DMS114 treated with DMSO at 0.1 percent for 48 hours (cell line): ENCODE measurements around the gene CHPT1.
"Not testable (repeated sequence)": the region's sequence is repeated elsewhere in the genome, so short reads cannot be mapped to it uniquely, and the experiment has no call there.

Source experiments
- DNase-seq: peaks from one replicate; lab custom pipeline; 2025; ENCODE audit not compliant: unreplicated experiment; lab: John Stamatoyannopoulos, UW

CHPT1 gene

DNA sequence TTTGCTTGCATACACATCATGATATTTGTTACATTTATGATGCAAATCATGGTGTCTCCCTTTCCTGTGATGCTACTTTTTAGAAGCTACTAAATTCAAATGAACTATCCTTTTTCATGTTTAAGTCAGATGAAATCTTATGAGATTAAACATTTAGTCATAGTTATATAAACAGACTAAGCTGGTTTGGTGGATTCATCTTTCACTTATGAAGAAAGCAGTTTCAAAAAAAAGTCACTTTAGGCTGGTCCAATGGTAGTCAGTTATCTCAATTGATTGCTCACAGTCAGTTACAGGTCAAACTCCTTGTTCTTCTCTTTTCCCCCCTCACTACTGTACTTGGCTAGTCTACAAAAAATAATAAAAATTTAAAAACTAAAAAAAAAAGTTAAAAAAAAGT lies 22.1 kb downstream of the CHPT1 start:
- no peak for DNase-seq

DNA sequence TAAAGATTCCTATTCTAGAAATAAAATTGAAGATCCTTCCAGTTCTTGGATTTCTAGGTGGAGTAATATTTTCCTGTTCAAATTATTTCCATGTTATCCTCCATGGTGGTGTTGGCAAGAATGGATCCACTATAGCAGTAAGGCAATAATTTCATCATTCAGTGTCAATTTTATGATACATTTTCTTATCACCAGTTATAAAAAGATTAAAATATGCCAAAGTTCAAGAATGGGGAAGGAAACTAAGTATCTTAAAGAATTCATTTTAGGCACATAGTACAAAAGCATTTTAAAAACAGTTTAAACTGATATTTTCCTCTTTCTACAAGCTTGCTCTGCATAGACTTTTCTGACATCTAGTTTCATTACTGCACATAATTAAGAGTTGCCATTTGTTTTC lies 22.7 kb downstream of the CHPT1 start:
- DNase-seq: no peak

GRCh38 chr12:101722392-101722791 lies 25.0 kb downstream of the CHPT1 start:
- DNase-seq: no peak

DNA sequence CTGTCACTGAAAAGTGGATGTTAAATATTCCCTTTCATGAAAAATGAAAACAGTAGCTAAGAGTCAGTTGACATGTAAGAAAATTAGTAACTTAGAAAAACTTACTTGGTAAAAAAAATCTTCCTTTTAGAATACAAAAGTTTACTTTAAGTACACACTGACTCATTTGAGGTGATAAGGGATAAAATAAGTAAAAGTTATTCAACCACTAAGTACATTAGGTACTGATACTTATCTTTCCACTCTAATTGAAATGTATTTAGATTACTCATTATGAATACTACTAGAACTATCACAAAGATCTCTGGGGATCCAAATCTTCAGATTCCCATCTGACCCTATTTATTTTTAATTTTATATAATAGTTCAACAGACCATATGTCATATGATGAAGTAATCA lies 29.7 kb downstream of the CHPT1 start:
- DNase-seq: no peak

DNA sequence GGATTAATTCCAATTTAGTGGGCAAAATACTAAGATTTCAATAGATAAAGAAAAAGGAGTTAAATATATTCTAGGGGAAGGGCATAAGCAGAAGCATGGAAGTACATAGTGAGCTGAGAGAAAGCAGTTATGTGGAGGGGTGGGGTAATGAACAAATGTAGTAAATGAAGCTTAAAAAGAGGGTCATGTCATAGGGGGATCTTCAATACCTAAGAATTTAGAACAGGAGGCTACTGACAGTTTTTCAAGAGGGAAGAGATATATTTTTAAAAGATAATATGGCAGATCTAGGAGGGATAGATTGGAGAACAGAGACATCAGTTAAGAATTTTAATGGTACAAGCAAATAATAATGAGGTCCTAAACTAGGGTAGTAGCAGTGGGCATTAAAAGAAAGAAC lies 32.4 kb downstream of the CHPT1 start:
- no peak for DNase-seq

- no peak for DNase-seq
Measured at GRCh38 chr12:101732318-101732717, 34.9 kb downstream of the CHPT1 start.

GRCh38 chr12:101733166-101733565 lies 35.7 kb downstream of the CHPT1 start:
- DNase-seq: no peak

- not testable (repeated sequence) for DNase-seq
Measured at GRCh38 chr12:101734482-101734881, 37.0 kb downstream of the CHPT1 start.

DNA sequence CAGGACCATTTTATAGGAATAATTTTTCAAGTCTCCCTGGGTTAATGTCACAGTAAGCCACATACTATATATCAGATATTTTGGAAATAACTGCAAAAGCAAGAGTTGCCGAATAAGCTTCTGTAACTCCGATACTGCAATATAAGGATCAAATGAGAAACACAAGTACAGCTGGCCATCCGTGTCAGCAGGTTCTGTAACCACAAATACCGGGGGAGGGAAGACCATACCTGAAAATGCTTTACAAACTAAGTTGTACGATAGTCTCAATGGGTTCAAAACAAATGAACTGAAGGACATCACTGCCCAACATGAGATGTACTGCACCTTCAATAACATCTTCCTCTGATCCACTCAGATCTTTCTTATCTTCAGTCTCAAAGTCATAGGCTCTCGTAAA lies 40.0 kb downstream of the CHPT1 start:
- DNase-seq: no peak

DNA sequence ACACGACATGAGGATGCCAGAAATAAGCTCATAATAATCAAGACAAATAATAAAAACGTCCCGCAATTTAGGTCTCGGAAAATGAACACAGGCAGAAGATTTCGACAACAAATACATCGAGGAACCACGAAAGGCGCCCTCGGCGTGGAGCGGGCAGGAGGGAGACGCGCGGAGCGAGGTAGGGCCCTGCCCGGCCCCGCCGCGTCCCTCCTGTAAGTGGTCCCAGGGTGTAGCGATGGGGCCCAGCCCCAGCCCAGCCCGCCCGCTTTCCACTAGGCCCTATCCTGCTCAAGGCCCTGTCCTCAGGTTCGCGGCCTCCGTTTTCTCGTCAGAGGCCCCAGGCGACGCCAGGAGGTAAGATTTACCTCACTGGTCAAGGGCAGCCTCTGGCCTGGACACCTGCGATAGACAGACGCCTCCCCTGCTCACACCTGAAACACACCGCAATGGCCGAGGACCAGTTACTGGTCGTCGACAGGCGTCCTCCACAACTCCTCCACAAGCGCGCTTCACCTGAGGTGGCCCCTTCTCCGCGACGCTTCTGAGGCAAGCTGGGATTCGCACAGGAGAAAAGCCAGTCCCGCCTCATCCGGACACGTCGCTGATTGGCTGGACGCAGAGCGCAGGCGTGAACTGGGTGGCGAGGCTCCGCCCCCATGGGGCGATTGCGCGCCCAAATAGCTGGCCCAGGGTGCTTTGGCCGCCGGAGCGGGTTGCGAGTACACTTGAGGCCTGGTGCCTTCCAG lies 41.7 kb downstream of the CHPT1 start, which contains the start of gene SYCP3:
TSS of gene SYCP3 (minus strand) at position 543 of the 746 bp plus-strand sequence. CDS start 1,527 bp downstream, outside the sequence.
- DNase-seq: no peak

- no peak for DNase-seq
Measured at GRCh38 chr12:101740566-101740965, 43.1 kb downstream of the CHPT1 start.

- no peak for DNase-seq
Measured at GRCh38 chr12:101740980-101741379, 43.5 kb downstream of the CHPT1 start.

GRCh38 chr12:101743242-101743641 lies 45.8 kb downstream of the CHPT1 start:
- no peak for DNase-seq

GRCh38 chr12:101743724-101744472 lies 46.5 kb downstream of the CHPT1 start:
- DNase-seq: no peak

DNA sequence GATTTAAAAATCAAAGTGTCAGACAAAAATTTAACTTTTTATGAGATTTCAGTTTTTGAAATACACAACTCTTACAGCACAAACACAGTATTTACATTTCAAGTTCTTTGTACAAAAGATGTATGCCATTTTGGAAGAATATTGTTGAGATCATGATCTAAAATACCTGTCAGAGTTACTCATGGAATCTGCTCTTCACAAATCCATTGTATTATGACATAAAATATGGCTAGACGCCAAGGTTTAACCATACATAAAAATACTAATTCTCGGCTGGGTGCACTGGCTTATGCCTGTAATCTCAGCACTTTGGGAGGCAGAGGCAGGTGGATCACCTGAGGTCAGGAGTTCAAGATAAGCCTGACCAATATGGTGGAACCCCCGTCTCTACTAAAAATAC lies 48.0 kb downstream of the CHPT1 start:
- no peak for DNase-seq

GRCh38 chr12:101746196-101746595 lies 48.8 kb downstream of the CHPT1 start:
- DNase-seq: no peak

DNA sequence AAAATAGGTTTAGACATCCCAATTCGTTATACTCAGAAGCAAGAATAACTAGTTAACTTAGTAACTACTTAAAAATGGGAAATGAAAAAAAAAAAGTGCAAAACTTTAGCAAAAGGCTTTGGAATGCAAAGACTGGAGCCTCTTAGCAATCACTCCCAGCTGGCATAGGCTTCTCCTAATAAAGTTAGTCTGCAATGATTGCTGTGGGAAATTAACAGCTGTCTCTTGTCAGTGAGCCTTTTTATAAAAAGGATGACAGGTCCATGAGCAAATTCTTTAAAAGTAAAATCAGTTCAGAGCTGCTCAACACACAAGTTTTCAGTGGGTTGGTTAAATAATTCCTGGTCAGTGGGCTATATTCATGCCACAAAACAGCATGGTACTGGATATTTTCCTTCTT lies 49.2 kb downstream of the CHPT1 start:
- DNase-seq: no peak

- DNase-seq: no peak
Measured at GRCh38 chr12:101747697-101748096, 50.3 kb downstream of the CHPT1 start.

- DNase-seq: no peak
Measured at GRCh38 chr12:101748907-101749306, 51.5 kb downstream of the CHPT1 start.

GRCh38 chr12:101749657-101750056 lies 52.2 kb downstream of the CHPT1 start:
- DNase-seq: no peak

GRCh38 chr12:101750152-101750551 lies 52.7 kb downstream of the CHPT1 start:
- no peak for DNase-seq

DNA sequence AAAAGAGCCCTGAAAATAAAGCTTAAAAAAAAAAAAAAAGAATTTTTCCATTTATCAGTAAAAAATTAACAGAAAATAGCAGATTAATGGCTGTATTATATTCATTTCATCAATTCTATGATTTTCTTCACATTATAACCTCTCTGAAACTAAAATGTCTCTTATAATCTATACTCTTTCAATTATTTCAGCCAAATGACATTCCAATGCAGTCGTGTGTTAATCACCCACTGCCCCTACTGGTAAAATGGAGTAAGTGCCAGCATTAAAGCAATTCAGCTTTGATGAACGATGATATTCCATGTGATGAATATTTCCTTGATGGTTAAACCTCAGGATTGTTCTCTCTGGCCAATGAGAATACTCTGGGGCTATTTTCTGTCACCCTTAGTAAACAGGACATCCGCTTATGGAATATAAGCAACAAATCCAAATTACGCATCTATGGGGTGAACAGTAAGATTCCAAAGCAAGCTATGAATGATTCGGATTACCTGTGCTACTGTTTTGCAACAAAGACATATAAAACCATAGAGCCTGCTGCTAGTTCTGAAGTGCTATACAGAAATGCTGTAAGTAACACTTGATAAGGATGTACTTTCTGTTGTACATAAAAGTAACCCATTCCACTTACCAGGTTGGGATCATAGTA lies 62.1 kb downstream of the CHPT1 start:
- peak; percentile 15 for DNase-seq
